Measurements from ENCODE around the gene SNRPD2. TPM values are rescaled to one million over a fixed set of nuclear protein-coding genes. Genes with fewer than 3 reads are reported as not detected.

The SNRPD2 gene
- total RNA-seq, 1 donor from 2014 or later, result 396 TPM

GRCh38 chr19:45657520-45658167, 34.1 kb downstream of the SNRPD2 start:
- no peak for DNase-seq (ENCODE audit: low read depth in 2 of 2)

GRCh38 chr19:45655073-45655472, 36.7 kb downstream of the SNRPD2 start:
- DNase-seq (ENCODE audit: low read depth in 2 of 2), result no peak

- DNase-seq (ENCODE audit: low read depth in 2 of 2), result no peak
These were observed 38.1 kb downstream of the SNRPD2 start for GRCh38 chr19:45653634-45654033.

- no peak for DNase-seq (ENCODE audit: low read depth in 2 of 2)
These were observed 41.0 kb downstream of the SNRPD2 start for GRCh38 chr19:45650722-45651121.

- DNase-seq (ENCODE audit: low read depth in 2 of 2), result peak in 1 of 2 donors; percentile 23
These were observed 45.4 kb downstream of the SNRPD2 start for GRCh38 chr19:45646345-45646698.

GRCh38 chr19:45645631-45646344, 46.0 kb downstream of the SNRPD2 start:
- peak; percentile 73 to 90 for DNase-seq (ENCODE audit: low read depth in 2 of 2)

- no peak for DNase-seq (ENCODE audit: low read depth in 2 of 2)
These were observed 46.6 kb downstream of the SNRPD2 start for GRCh38 chr19:45645068-45645630.

- no peak for DNase-seq (ENCODE audit: low read depth in 2 of 2)
These were observed 47.6 kb downstream of the SNRPD2 start for GRCh38 chr19:45643927-45644771.

- peak in 1 of 2 donors; percentile 75 for DNase-seq (ENCODE audit: low read depth in 2 of 2)
These were observed 48.5 kb downstream of the SNRPD2 start for GRCh38 chr19:45643024-45643926.

- DNase-seq (ENCODE audit: low read depth in 2 of 2), result peak in 1 of 2 donors; percentile 72
These were observed 50.3 kb downstream of the SNRPD2 start for GRCh38 chr19:45641274-45642105.

GRCh38 chr19:45640849-45641273, 50.9 kb downstream of the SNRPD2 start:
- no peak for DNase-seq (ENCODE audit: low read depth in 2 of 2)

GRCh38 chr19:45638930-45639729, 52.6 kb downstream of the SNRPD2 start, which contains the start of gene EML2:
Gene EML2 (minus strand): TSS chr19:45639397. CDS start chr19:45639376, 21 bp downstream.
- peak in 1 of 2 donors; percentile 32 for DNase-seq (ENCODE audit: low read depth in 2 of 2)

- no peak for DNase-seq (ENCODE audit: low read depth in 2 of 2)
These were observed 53.7 kb downstream of the SNRPD2 start for GRCh38 chr19:45637890-45638667.

Other genes with a start within 250 kb of the SNRPD2 start
- gene FOSB, start 224.0 kb downstream of the SNRPD2 start, total RNA-seq, result 1.3 and 3.9 TPM in 2 replicates
- gene RTN2, start 194.9 kb downstream of the SNRPD2 start, total RNA-seq, result 5.9 and 8.1 TPM in 2 replicates
- 0.25 and 1.0 TPM in 2 replicates for gene PPM1N, start 193.5 kb downstream of the SNRPD2 start, total RNA-seq
- 51.1 and 71.5 TPM in 2 replicates for gene VASP, start 184.5 kb downstream of the SNRPD2 start, total RNA-seq
- 4.1 and 5.6 TPM in 2 replicates for gene OPA3, start 107.2 kb downstream of the SNRPD2 start, total RNA-seq
- 1.0 and 1.5 TPM in 2 replicates for gene GPR4, start 89.7 kb downstream of the SNRPD2 start, total RNA-seq
- gene EML2, start 52.6 kb downstream of the SNRPD2 start, total RNA-seq, result 11.1 and 15.7 TPM in 2 replicates
- gene GIPR, start 23.7 kb downstream of the SNRPD2 start, total RNA-seq, result 0.13 TPM in 1 of 2 replicates, not detected in the other
- 8.3 and 11.7 TPM in 2 replicates for gene QPCTL, start 713 bp upstream of the SNRPD2 start, total RNA-seq
- gene FBXO46, start 38.9 kb upstream of the SNRPD2 start, total RNA-seq, result 3.2 and 5.4 TPM in 2 replicates
- not detected in 2 replicates for gene MEIOSIN, start 41.5 kb upstream of the SNRPD2 start, total RNA-seq
- 4.0 and 5.4 TPM in 2 replicates for gene SIX5, start 77.3 kb upstream of the SNRPD2 start, total RNA-seq
- 5.0 and 8.0 TPM in 2 replicates for gene DMPK, start 90.5 kb upstream of the SNRPD2 start, total RNA-seq
- gene DMWD, start 100.9 kb upstream of the SNRPD2 start, total RNA-seq, result 15.8 and 22.3 TPM in 2 replicates
- gene RSPH6A, start 123.4 kb upstream of the SNRPD2 start, total RNA-seq, result under 0.01 TPM in 2 replicates
- gene SYMPK, start 171.2 kb upstream of the SNRPD2 start, total RNA-seq, result 22.1 and 35.3 TPM in 2 replicates
- 0.13 TPM in 1 of 2 replicates, not detected in the other for gene FOXA3, start 172.4 kb upstream of the SNRPD2 start, total RNA-seq
- 14.9 and 24.5 TPM in 2 replicates for gene IRF2BP1, start 194.2 kb upstream of the SNRPD2 start, total RNA-seq
- gene MYPOP, start 210.7 kb upstream of the SNRPD2 start, total RNA-seq, result 0.64 and 1.8 TPM in 2 replicates
- not detected in 2 replicates for gene NANOS2, start 222.8 kb upstream of the SNRPD2 start, total RNA-seq

All from dermis microvascular lymphatic vessel endothelial cell (primary cell).